H1 (cell line): ENCODE results near the gene PIEZO1. TPM values are rescaled to one million over a fixed set of nuclear protein-coding genes. Genes with fewer than 3 reads are reported as not detected.

Experiments used
- BACH1 ChIP-seq: IDR thresholded peaks from 2 replicates; pipeline ENCODE4 v1.6.1; 2012; ENCODE audit warnings: low read length, improper control_type of control experiment
- EGR1 ChIP-seq: IDR thresholded peaks from 2 replicates; pipeline ENCODE4 v1.6.1; 2011; ENCODE audit warnings: low read depth, low read length, borderline replicate concordance
- GABPA ChIP-seq: IDR thresholded peaks from 2 replicates; pipeline ENCODE4 v1.6.1; 2011; ENCODE audit warnings: mild to moderate bottlenecking, low read length, moderate library complexity, borderline replicate concordance; ENCODE audit not compliant: insufficient read depth
- MAX ChIP-seq: IDR thresholded peaks from 2 replicates; pipeline ENCODE4 v1.6.1; 2012; ENCODE audit warnings: inconsistent platforms
- RAD21 ChIP-seq, 2 experiments: IDR thresholded peaks in 1 of 2; conservative IDR thresholded peaks in 1 of 2; 2 replicates each; pipeline ENCODE4 v1.6.1; 2011; ENCODE audit warnings: low read depth in 2 of 2, low read length in 2 of 2, improper control_type of control experiment in 1 of 2, inconsistent platforms in 1 of 2, mild to moderate bottlenecking in 1 of 2, moderate library complexity in 1 of 2
- polyA plus RNA-seq, 7 experiments: library from polyadenylated mRNA; depleted of rRNA in 3 of 7; stranded (reverse) in 5 of 7; unstranded in 2 of 7; fragments of >200 nt in 5 of 7; fragments of 200-250 nt in 2 of 7; gene quantifications; 1 replicate in 5 of 7; 2 replicates in 1 of 7; 4 replicates in 1 of 7; pipeline versions ENCODE4 v1.2.1 to v1.2.3, GENCODE V29; 2011 to 2013; ENCODE audit warnings: missing spikeins in 2 of 7, mixed read lengths in 2 of 7
- total RNA-seq: library from RNA; stranded (reverse); fragmentation: NEBNext Ultra II Directional; extraction: Animal tissue kit (Norgen Biotek cat#: 25700); gene quantifications from 2 replicates; pipeline ENCODE4 v1.2.1, GENCODE V29; 2021

PIEZO1 gene
- total and polyA plus RNA-seq, 2 of the 8 experiments (the other 6 are each of a cell fraction or from before 2014, with no cell fraction given), result 42.3 to 67.5 TPM

- TF ChIP-seq MAX, result peak; percentile 47
- no peak for TF ChIP-seq EGR1
- 0 out of 2 replicates have a peak, but pooled peaks have one; percentile 43 for TF ChIP-seq BACH1
- peak; percentile 78; the same call in 1 of the 2 replicates for TF ChIP-seq GABPA
- peak; percentile 92 for TF ChIP-seq RAD21 (IDR thresholded peaks at IDR 0.05 in 1 of 2, conservative IDR thresholded peaks at IDR 0.05 in 1 of 2; ENCODE audit: low read depth in 2 of 2, low read length in 2 of 2)
These were observed 31.0 kb upstream of the PIEZO1 start (continued) for GRCh38 chr16:88815901-88816589.
